OCI-LY7 (cell line): ENCODE data around the gene MREG.

Experiments
- EZH2phosphoT487 ChIP-seq: fragments of 200-600 bp; sonication (generic); IDR thresholded peaks from 2 replicates; pipeline ENCODE4 v1.6.1; 2018; ENCODE audit warnings: low read depth, borderline replicate concordance, mild to moderate bottlenecking, mixed run types, antibody characterized with exemption, low read length, moderate library complexity, mixed read lengths
- TF ChIP-seq, protein P1 (sequence below): fragments of 200-600 bp; sonication (generic); conservative IDR thresholded peaks from 2 replicates; pipeline ENCODE4 v1.5.1; 2014; ENCODE audit warnings: mild to moderate bottlenecking, antibody characterized with exemption, low read length, moderate library complexity, mixed read lengths

GRCh38 chr2:215940645-215941184 lies 72.6 kb downstream of the MREG start:
- TF ChIP-seq, protein P1, sequence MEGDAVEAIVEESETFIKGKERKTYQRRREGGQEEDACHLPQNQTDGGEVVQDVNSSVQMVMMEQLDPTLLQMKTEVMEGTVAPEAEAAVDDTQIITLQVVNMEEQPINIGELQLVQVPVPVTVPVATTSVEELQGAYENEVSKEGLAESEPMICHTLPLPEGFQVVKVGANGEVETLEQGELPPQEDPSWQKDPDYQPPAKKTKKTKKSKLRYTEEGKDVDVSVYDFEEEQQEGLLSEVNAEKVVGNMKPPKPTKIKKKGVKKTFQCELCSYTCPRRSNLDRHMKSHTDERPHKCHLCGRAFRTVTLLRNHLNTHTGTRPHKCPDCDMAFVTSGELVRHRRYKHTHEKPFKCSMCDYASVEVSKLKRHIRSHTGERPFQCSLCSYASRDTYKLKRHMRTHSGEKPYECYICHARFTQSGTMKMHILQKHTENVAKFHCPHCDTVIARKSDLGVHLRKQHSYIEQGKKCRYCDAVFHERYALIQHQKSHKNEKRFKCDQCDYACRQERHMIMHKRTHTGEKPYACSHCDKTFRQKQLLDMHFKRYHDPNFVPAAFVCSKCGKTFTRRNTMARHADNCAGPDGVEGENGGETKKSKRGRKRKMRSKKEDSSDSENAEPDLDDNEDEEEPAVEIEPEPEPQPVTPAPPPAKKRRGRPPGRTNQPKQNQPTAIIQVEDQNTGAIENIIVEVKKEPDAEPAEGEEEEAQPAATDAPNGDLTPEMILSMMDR = no peak
- no peak for TF ChIP-seq EZH2phosphoT487
